HepG2 (cell line): Measurements from ENCODE around the gene ANK3.

Experiments used
- CTCF ChIP-seq: sonication (generic); formaldehyde crosslinking; IDR thresholded peaks from 2 replicates; pipeline ENCODE4 v1.5.0; 2020; ENCODE audit warnings: mild to moderate bottlenecking, missing genetic modification reagents, moderate library complexity
- GTF2F1 ChIP-seq: fragments of 150-350 bp; IDR thresholded peaks from 2 replicates; pipeline ENCODE4 v1.6.1; 2014; ENCODE audit warnings: low read length
- JUND ChIP-seq: sonication (generic); formaldehyde crosslinking; IDR thresholded peaks from 2 replicates; pipeline ENCODE4 v1.8.0; 2022; ENCODE audit warnings: mild to moderate bottlenecking, missing genetic modification reagents
- KLF11 ChIP-seq: IDR thresholded peaks from 2 replicates; pipeline ENCODE4 v1.6.1; 2016; ENCODE audit warnings: missing compliant biosample characterization
- MED1 ChIP-seq: sonication (generic); formaldehyde crosslinking; IDR thresholded peaks from 2 replicates; pipeline ENCODE4 v1.4.0; 2020; ENCODE audit warnings: missing genetic modification reagents
- MIER2 ChIP-seq: IDR thresholded peaks from 2 replicates; pipeline ENCODE4 v1.6.1; 2016; ENCODE audit warnings: missing biosample characterization, missing genetic modification reagents
- MXD1 ChIP-seq: sonication (generic); formaldehyde crosslinking; IDR thresholded peaks from 2 replicates; pipeline ENCODE4 v1.4.0; 2020; ENCODE audit warnings: mild to moderate bottlenecking, missing genetic modification reagents
- NR1H2 ChIP-seq: sonication (generic); formaldehyde crosslinking; IDR thresholded peaks from 2 replicates; pipeline ENCODE4 v1.8.1; 2022; ENCODE audit warnings: low read depth, missing genetic modification reagents, borderline replicate concordance
- RXRA ChIP-seq: sonication (generic); formaldehyde crosslinking; IDR thresholded peaks from 2 replicates; pipeline ENCODE4 v1.5.1; 2020; ENCODE audit warnings: missing genetic modification reagents
- STAT6 ChIP-seq: sonication (generic); formaldehyde crosslinking; IDR thresholded peaks from 2 replicates; pipeline ENCODE4 v1.4.0; 2020; ENCODE audit warnings: missing genetic modification reagents, mild to moderate bottlenecking, borderline replicate concordance
- TSC22D2 ChIP-seq: sonication (generic); formaldehyde crosslinking; IDR thresholded peaks from 2 replicates; pipeline ENCODE4 v1.5.1; 2020; ENCODE audit warnings: missing genetic modification reagents, mild to moderate bottlenecking, borderline replicate concordance
- ZNF138 ChIP-seq: sonication (generic); formaldehyde crosslinking; IDR thresholded peaks from 2 replicates; pipeline ENCODE4 v1.5.0; 2020; ENCODE audit warnings: mild to moderate bottlenecking, low read depth, missing genetic modification reagents
- ZNF292 ChIP-seq: sonication (generic); formaldehyde crosslinking; IDR thresholded peaks from 2 replicates; pipeline ENCODE4 v1.8.1; 2022; ENCODE audit warnings: mild to moderate bottlenecking, low read depth, missing genetic modification reagents, borderline replicate concordance

GRCh38 chr10:60141896-60142559, 247.6 kb downstream of the ANK3 start:
- TF ChIP-seq GTF2F1, result no peak
- TF ChIP-seq MXD1 (CRISPR knock-in tag), result no peak
- no peak for TF ChIP-seq STAT6 (CRISPR knock-in tag)
- no peak for TF ChIP-seq MED1
- TF ChIP-seq ZNF138, result no peak
- TF ChIP-seq NR1H2 (CRISPR knock-in tag), result no peak
- TF ChIP-seq JUND, result no peak
- TF ChIP-seq TSC22D2 (CRISPR knock-in tag), result no peak
- TF ChIP-seq MIER2, result no peak
- no peak for TF ChIP-seq CTCF
- TF ChIP-seq KLF11, result no peak
- no peak for TF ChIP-seq ZNF292 (CRISPR knock-in tag)
- TF ChIP-seq RXRA (CRISPR knock-in tag), result no peak
